ENCODE measurements around the gene BICDL2.

- TF ChIP-seq CTCF (conservative IDR thresholded peaks at IDR 0.05 in 1 of 2, IDR thresholded peaks at IDR 0.05 in 1 of 2; ENCODE audit: low read depth in 1 of 2, low read length in 2 of 2) (no peak), EZH2 (IDR thresholded peaks at IDR 0.05; ENCODE audit: low read length, missing control alignments) (no peak)
These were observed 33.9 kb upstream of the BICDL2 start for GRCh38 chr16:3070608-3071111.

Data from fibroblast of lung (primary cell).